Astrocyte of the cerebellum (primary cell): ENCODE measurements around the gene HEY2.

Experiments
- DNase-seq: peaks from one replicate; pipeline ENCODE4 v3.0.0-alpha.2; 2011; ENCODE audit warnings: low read depth
- H3K4me3 ChIP-seq: 2 replicates; pipeline ENCODE4 v1.5.1; 2011; ENCODE audit warnings: mild to moderate bottlenecking, low read depth, low read length, moderate library complexity
- CTCF ChIP-seq: IDR thresholded peaks from 2 replicates; pipeline ENCODE4 v1.5.1; 2012; ENCODE audit warnings: low read length, low read depth, moderate library complexity, mild to moderate bottlenecking; ENCODE audit errors: missing control alignments
- in situ Hi-C: cut with HindIII; loops from 2 replicates; pipeline ENCODE4 v1.10.0; 2017; ENCODE audit warnings: low sequenced_read_pairs

HEY2 gene

GRCh38 chr6:125747589-125748405, 1.6 kb upstream of the HEY2 start:
- DNase-seq = no peak
- TF ChIP-seq CTCF = no peak
- in situ Hi-C loops = no loop called here
- peak overlapping the region; percentile 60 for H3K4me3 ChIP-seq

GRCh38 chr6:125748406-125749172, 843 bp upstream of the HEY2 start:
- H3K4me3 ChIP-seq = peak overlapping the region; percentile 60
- no peak for DNase-seq
- TF ChIP-seq CTCF = peak; percentile 12
- in situ Hi-C loops = no loop called here

GRCh38 chr6:125749865-125750691, 646 bp downstream of the HEY2 start:
- TF ChIP-seq CTCF = no peak
- no peak for DNase-seq
- in situ Hi-C loops = loop anchor here (5.0 to 25.0 kb wide), 2 partner anchors 438 to 613 kb away; no protein-coding TSS in a partner anchor
- H3K4me3 ChIP-seq = peak overlapping the region; percentile 60

- no peak for TF ChIP-seq CTCF
- DNase-seq = no peak
- peak overlapping the region; percentile 60 for H3K4me3 ChIP-seq
- in situ Hi-C loops = loop anchor here (5.0 to 25.0 kb wide), 2 partner anchors 439 to 614 kb away; no protein-coding TSS in a partner anchor
These were observed 1.4 kb downstream of the HEY2 start for GRCh38 chr6:125750692-125751333.

- DNase-seq = no peak
- no peak overlapping the region for H3K4me3 ChIP-seq
- TF ChIP-seq CTCF = no peak
- in situ Hi-C loops = loop anchor here (5.0 to 25.0 kb wide), 2 partner anchors 439 to 614 kb away; no protein-coding TSS in a partner anchor
These were observed 2.0 kb downstream of the HEY2 start for GRCh38 chr6:125751334-125751916.
